NB4 (cell line): Measurements from ENCODE around the gene MYH9.
A peak's percentile ranks its signal among the peaks of the same experiment; 100 is the strongest.

Source experiments
- DNase-seq: peaks from one replicate; pipeline ENCODE4 v3.0.0; 2010; ENCODE audit warnings: low read depth
- H3K4me3 ChIP-seq: one replicate; pipeline ENCODE4 v1.5.1; 2011; ENCODE audit warnings: mild to moderate bottlenecking, low read depth, low read length, moderate library complexity
- CTCF ChIP-seq: IDR thresholded peaks from one replicate; pipeline ENCODE4 v1.5.1; 2012; ENCODE audit warnings: low read depth, low read length
- MAX ChIP-seq: IDR thresholded peaks from 2 replicates; pipeline ENCODE4 v1.6.1; 2011; ENCODE audit warnings: low read depth, low read length
- MYC ChIP-seq: IDR thresholded peaks from 2 replicates; pipeline ENCODE4 v1.6.1; 2011; ENCODE audit warnings: low read depth, low read length
- POLR2A ChIP-seq: IDR thresholded peaks from 2 replicates; pipeline ENCODE4 v1.6.1; 2011; ENCODE audit warnings: mild to moderate bottlenecking; ENCODE audit not compliant: insufficient read length; ENCODE audit errors: extremely low read depth

MYH9 gene

GRCh38 chr22:36301851-36302250, 85.9 kb downstream of the MYH9 start:
- peak; percentile 47 for DNase-seq
- H3K4me3 ChIP-seq, result no peak overlapping the region
- TF ChIP-seq MAX (no peak), POLR2A (no peak)

- DNase-seq, result peak; percentile 78
- H3K4me3 ChIP-seq, result no peak overlapping the region
- TF ChIP-seq MAX, result peak; percentile 68
- TF ChIP-seq MYC, result peak; percentile 24; the same call in 1 of the 2 replicates
- no peak for TF ChIP-seq POLR2A
- TF ChIP-seq CTCF, result peak; percentile 87
Observed at GRCh38 chr22:36301384-36301828, 86.4 kb downstream of the MYH9 start.

- peak overlapping the region; percentile 16 for H3K4me3 ChIP-seq
- TF ChIP-seq CTCF (no peak), MAX (no peak), POLR2A (no peak), MYC (no peak)
- no peak for DNase-seq
Observed at GRCh38 chr22:36300396-36301212, 87.2 kb downstream of the MYH9 start.

GRCh38 chr22:36299911-36300310, 87.9 kb downstream of the MYH9 start:
- TF ChIP-seq MYC, result peak; percentile 68
- TF ChIP-seq CTCF, result no peak
- TF ChIP-seq MAX, result peak; percentile 72
- TF ChIP-seq POLR2A, result no peak
- no peak overlapping the region for H3K4me3 ChIP-seq
- DNase-seq, result peak; percentile 98

- no peak overlapping the region for H3K4me3 ChIP-seq
- no peak for DNase-seq
- no peak for TF ChIP-seq MAX
- no peak for TF ChIP-seq CTCF
- no peak for TF ChIP-seq MYC
- no peak for TF ChIP-seq POLR2A
Observed at GRCh38 chr22:36299295-36299694, 88.5 kb downstream of the MYH9 start.

- DNase-seq, result no peak
- TF ChIP-seq MAX, result no peak
- TF ChIP-seq POLR2A, result no peak
- no peak overlapping the region for H3K4me3 ChIP-seq
Observed at GRCh38 chr22:36298601-36299000, 89.2 kb downstream of the MYH9 start.

GRCh38 chr22:36298118-36298517, 89.6 kb downstream of the MYH9 start:
- H3K4me3 ChIP-seq, result no peak overlapping the region
- no peak for DNase-seq
- TF ChIP-seq MYC (no peak), POLR2A (no peak), MAX (no peak), CTCF (no peak)
